Dendritic cell treated with granulocyte-macrophage colony-stimulating factor and Interleukin-4, amounts not matched to agents 40 ng/mL and 50 ng/mL, for 4 days (primary cell): ENCODE results near the gene JAML.
"Not testable (repeated sequence)": the region's sequence is repeated elsewhere in the genome, so short reads cannot be mapped to it uniquely, and the experiment has no call there.

ENCODE experiments used
- H3K27ac Mint-ChIP-seq: one replicate; pipeline ENCODE4 v1.8.0; 2022; ENCODE audit warnings: mild to moderate bottlenecking, mixed read lengths
- H3K27me3 Mint-ChIP-seq: one replicate; pipeline ENCODE4 v1.8.0; 2022; ENCODE audit warnings: mild to moderate bottlenecking, mixed read lengths
- H3K36me3 Mint-ChIP-seq: one replicate; pipeline ENCODE4 v1.8.0; 2022; ENCODE audit warnings: low read depth, mixed read lengths
- H3K4me1 Mint-ChIP-seq: one replicate; pipeline ENCODE4 v1.8.0; 2022; ENCODE audit warnings: low read depth, mixed read lengths
- H3K4me3 Mint-ChIP-seq: one replicate; pipeline ENCODE4 v1.8.0; 2022; ENCODE audit warnings: mild to moderate bottlenecking, moderate library complexity, mixed read lengths
- H3K9me3 Mint-ChIP-seq: one replicate; pipeline ENCODE4 v1.8.0; 2022; ENCODE audit warnings: mixed read lengths
- intact Hi-C: fragments of 100-400 bp; cut with micrococcal nuclease; formaldehyde crosslinking; loops from one replicate; pipeline ENCODE4 v1.15.0; 2022

JAML gene

GRCh38 chr11:118205606-118206378, 19.0 kb downstream of the JAML start:
- H3K36me3 Mint-ChIP-seq, result peaks cover 21% of the 10 kb centered on the region

GRCh38 chr11:118202599-118203422, 22.0 kb downstream of the JAML start:
- Mint-ChIP-seq H3K9me3 (no peaks in the 10 kb centered on the region), H3K27ac (no peak overlapping the region), H3K27me3 (no peaks in the 10 kb centered on the region), H3K36me3 (no peaks in the 10 kb centered on the region), H3K4me3 (no peak overlapping the region), H3K4me1 (peaks cover 34% of the 10 kb centered on the region)
- intact Hi-C loops, result no loop called here

More at GRCh38 chr11:118205606-118206378, 19.0 kb downstream of the JAML start:
- peaks cover 47% of the 10 kb centered on the region for H3K4me1 Mint-ChIP-seq
- no peaks in the 10 kb centered on the region for H3K9me3 Mint-ChIP-seq
- peak overlapping the region; percentile 87 for H3K27ac Mint-ChIP-seq
- H3K4me3 Mint-ChIP-seq, result no peak overlapping the region
- intact Hi-C loops, result no loop called here
- H3K27me3 Mint-ChIP-seq, result no peaks in the 10 kb centered on the region

- peaks cover 28% of the 10 kb centered on the region for H3K4me1 Mint-ChIP-seq
- no peaks in the 10 kb centered on the region for H3K36me3 Mint-ChIP-seq
- H3K27ac Mint-ChIP-seq, result no peak overlapping the region
- H3K27me3 Mint-ChIP-seq, result no peaks in the 10 kb centered on the region
- intact Hi-C loops, result no loop called here
- no peak overlapping the region for H3K4me3 Mint-ChIP-seq
- no peaks in the 10 kb centered on the region for H3K9me3 Mint-ChIP-seq
Measured at GRCh38 chr11:118201966-118202365, 22.8 kb downstream of the JAML start.

GRCh38 chr11:118200901-118201680, 23.7 kb downstream of the JAML start:
- Mint-ChIP-seq H3K4me3 (no peak overlapping the region), H3K27ac (no peak overlapping the region), H3K27me3 (no peaks in the 10 kb centered on the region), H3K9me3 (no peaks in the 10 kb centered on the region), H3K4me1 (peaks cover 19% of the 10 kb centered on the region), H3K36me3 (no peaks in the 10 kb centered on the region)
- intact Hi-C loops, result no loop called here

DNA sequence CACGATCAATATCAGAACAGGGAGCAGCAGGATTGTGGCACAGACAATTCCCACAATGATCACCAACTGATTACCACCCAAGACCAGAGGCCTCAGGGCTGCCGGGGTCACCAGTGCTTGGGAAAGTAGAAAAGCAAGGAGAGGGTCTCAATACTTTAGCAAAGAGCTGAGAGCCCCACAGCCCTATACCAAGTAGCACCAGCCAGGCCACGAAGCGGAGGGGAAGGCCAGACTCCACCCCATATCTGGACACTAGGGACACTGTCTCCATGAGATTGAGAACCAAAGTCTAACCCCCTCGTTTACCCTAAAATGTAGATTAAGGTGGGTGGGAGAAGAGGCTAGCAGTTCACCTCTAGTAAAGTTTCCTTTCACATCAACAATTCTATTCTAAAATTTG, 24.3 kb downstream of the JAML start:
- intact Hi-C loops, result no loop called here
- Mint-ChIP-seq H3K27ac (no peak overlapping the region), H3K4me1 (peaks cover 15% of the 10 kb centered on the region)

DNA sequence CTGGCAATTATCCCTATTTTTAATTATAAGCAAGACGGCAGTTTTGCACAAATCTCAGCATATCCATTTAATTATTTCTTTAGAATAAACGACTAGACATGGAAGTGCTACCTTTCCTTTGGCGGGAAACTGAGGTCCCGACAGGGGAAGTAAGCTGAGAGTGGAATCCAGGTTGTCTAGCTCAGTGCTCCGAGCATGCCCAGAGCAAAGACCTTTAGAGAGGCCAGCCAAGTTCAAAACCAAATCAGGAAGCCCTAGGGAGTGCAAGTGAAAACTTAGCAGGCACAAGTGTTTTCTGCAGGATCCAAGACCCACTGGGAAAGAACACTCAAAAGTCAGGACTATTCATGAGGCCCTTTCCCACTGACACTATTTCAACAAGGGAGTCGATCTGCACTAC, 25.7 kb downstream of the JAML start:
- Mint-ChIP-seq H3K36me3 (no peaks in the 10 kb centered on the region), H3K4me3 (no peak overlapping the region), H3K4me1 (peaks cover 22% of the 10 kb centered on the region), H3K9me3 (no peaks in the 10 kb centered on the region), H3K27me3 (no peaks in the 10 kb centered on the region), H3K27ac (peak overlapping the region; percentile 57)
- intact Hi-C loops, result loop anchor here (5.0 kb wide), 1 partner anchor 153 kb away; no protein-coding TSS in a partner anchor

More for the DNA sequence above, 24.3 kb downstream of the JAML start:
- Mint-ChIP-seq H3K9me3 (no peaks in the 10 kb centered on the region), H3K27me3 (no peaks in the 10 kb centered on the region), H3K36me3 (no peaks in the 10 kb centered on the region), H3K4me3 (no peak overlapping the region)

GRCh38 chr11:118198370-118198769, 26.4 kb downstream of the JAML start:
- intact Hi-C loops, result loop anchor here (1.0 to 5.0 kb wide), 2 partner anchors 93 to 154 kb away; no protein-coding TSS in a partner anchor
- H3K27ac Mint-ChIP-seq, result peak overlapping the region; percentile 57
- H3K4me1 Mint-ChIP-seq, result peaks cover 26% of the 10 kb centered on the region
- no peak overlapping the region for H3K4me3 Mint-ChIP-seq
- H3K27me3 Mint-ChIP-seq, result no peaks in the 10 kb centered on the region
- peaks cover 5% of the 10 kb centered on the region for H3K9me3 Mint-ChIP-seq
- H3K36me3 Mint-ChIP-seq, result no peaks in the 10 kb centered on the region

- Mint-ChIP-seq H3K9me3 (peaks cover 28% of the 10 kb centered on the region), H3K36me3 (no peaks in the 10 kb centered on the region), H3K27me3 (peaks cover 9% of the 10 kb centered on the region), H3K4me3 (no peak overlapping the region), H3K27ac (no peak overlapping the region), H3K4me1 (peaks cover 55% of the 10 kb centered on the region)
- intact Hi-C loops, result loop anchor here (5.0 kb wide), 1 partner anchor 157 kb away; no protein-coding TSS in a partner anchor
Measured at GRCh38 chr11:118194835-118195627, 29.8 kb downstream of the JAML start.

DNA sequence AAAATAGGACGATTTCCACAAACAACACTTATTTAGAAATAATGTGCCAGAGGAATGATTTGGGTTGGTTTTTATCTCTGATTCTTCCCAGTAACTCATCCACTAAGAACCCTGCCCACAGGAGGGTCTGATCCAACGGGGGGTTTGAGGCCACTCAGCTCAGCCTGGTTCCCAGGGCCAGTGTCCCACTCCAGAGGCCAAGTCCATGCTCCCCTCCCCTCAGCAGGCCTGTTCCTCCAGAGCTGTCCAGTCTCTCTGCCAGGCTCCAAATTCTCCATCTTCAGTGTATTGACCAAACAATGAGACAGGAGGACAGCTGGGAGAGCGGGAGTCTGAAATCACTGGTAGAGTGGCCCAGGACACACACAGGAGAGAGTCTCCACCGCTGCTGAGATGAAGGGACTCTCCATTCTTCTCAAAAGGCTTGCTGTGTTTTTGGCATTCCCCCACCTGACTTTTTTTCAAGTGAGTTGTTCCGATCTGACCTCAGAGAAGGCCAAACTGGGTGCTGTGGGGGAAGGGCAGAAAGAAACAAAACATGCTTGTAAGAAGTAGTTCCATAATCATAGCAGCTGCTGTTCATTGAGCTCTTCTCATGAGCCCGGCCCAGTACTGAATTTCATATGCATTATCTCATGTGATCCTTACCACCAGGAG, 30.8 kb downstream of the JAML start:
- H3K27ac Mint-ChIP-seq, result no peak overlapping the region
- no peak overlapping the region for H3K4me3 Mint-ChIP-seq
- intact Hi-C loops, result no loop called here
- H3K9me3 Mint-ChIP-seq, result peaks cover 28% of the 10 kb centered on the region
- peaks cover 17% of the 10 kb centered on the region for H3K27me3 Mint-ChIP-seq
- no peaks in the 10 kb centered on the region for H3K36me3 Mint-ChIP-seq
- H3K4me1 Mint-ChIP-seq, result peaks cover 55% of the 10 kb centered on the region

DNA sequence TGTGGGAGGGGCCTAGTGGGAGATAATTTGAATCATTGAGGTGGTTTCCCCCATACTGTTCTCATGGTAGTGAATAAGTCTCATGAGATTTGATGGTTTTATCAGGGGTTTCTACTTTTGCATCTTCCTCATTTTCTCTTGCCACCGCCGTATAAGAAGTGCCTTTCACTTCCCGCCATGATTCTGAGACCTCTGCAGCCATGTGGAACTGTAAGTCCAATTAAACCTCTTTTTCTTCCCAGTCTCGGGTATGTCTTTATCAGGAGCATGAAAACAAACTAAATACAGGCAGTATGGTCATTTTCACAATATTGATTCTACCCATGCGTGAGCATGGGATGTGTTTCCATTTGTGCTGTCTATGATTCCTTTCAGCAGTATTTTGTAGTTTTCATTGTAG, 32.0 kb downstream of the JAML start:
- H3K27ac Mint-ChIP-seq, H3K36me3 Mint-ChIP-seq, intact Hi-C loops, H3K4me3 Mint-ChIP-seq: not testable (repeated sequence)
- H3K9me3 Mint-ChIP-seq, result peaks cover 28% of the 10 kb centered on the region
- H3K27me3 Mint-ChIP-seq, result peaks cover 17% of the 10 kb centered on the region
- H3K4me1 Mint-ChIP-seq, result peaks cover 47% of the 10 kb centered on the region

DNA sequence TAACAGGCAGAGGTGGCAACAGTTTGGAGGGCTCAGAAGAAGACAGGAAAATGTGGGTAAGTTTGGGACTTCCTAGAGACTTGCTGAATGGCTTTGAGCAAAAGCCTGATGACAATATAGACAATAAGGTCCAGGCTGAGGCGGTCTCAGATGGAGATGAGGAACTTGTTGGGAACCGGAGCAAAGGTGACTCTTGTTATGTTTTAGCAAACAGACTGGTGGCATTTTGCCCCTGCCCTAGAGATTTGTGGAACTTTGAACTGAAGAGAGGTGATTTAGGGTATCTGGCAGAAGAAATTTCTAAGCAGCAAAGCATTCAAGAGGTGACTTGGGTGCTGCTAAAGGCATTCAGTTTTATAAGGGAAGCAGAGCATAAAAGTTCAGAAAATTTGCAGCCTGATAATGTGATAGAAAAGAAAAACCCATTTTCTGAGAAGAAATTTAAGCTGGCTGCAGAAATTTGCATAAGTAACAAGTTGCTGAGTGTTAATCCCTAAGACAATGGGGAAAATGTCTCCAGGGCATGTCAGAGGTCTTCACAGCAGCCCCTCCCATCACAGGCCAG, 33.8 kb downstream of the JAML start:
- intact Hi-C loops, H3K36me3 Mint-ChIP-seq, H3K4me3 Mint-ChIP-seq, H3K27ac Mint-ChIP-seq: not testable (repeated sequence)
- H3K9me3 Mint-ChIP-seq, result peaks cover 28% of the 10 kb centered on the region
- peaks cover 64% of the 10 kb centered on the region for H3K4me1 Mint-ChIP-seq
- H3K27me3 Mint-ChIP-seq, result peaks cover 17% of the 10 kb centered on the region

GRCh38 chr11:118186346-118187107, 38.3 kb downstream of the JAML start:
- no peaks in the 10 kb centered on the region for H3K36me3 Mint-ChIP-seq
- H3K27ac Mint-ChIP-seq, result no peak overlapping the region
- H3K27me3 Mint-ChIP-seq, result peaks cover 29% of the 10 kb centered on the region
- H3K9me3 Mint-ChIP-seq, result peaks cover 5% of the 10 kb centered on the region
- no peak overlapping the region for H3K4me3 Mint-ChIP-seq
- intact Hi-C loops, result no loop called here
- peaks cover 78% of the 10 kb centered on the region for H3K4me1 Mint-ChIP-seq
